Measurements from ENCODE around the gene PHF2.
A peak's percentile ranks its signal among the peaks of the same experiment; 100 is the strongest.

The PHF2 gene

DNA sequence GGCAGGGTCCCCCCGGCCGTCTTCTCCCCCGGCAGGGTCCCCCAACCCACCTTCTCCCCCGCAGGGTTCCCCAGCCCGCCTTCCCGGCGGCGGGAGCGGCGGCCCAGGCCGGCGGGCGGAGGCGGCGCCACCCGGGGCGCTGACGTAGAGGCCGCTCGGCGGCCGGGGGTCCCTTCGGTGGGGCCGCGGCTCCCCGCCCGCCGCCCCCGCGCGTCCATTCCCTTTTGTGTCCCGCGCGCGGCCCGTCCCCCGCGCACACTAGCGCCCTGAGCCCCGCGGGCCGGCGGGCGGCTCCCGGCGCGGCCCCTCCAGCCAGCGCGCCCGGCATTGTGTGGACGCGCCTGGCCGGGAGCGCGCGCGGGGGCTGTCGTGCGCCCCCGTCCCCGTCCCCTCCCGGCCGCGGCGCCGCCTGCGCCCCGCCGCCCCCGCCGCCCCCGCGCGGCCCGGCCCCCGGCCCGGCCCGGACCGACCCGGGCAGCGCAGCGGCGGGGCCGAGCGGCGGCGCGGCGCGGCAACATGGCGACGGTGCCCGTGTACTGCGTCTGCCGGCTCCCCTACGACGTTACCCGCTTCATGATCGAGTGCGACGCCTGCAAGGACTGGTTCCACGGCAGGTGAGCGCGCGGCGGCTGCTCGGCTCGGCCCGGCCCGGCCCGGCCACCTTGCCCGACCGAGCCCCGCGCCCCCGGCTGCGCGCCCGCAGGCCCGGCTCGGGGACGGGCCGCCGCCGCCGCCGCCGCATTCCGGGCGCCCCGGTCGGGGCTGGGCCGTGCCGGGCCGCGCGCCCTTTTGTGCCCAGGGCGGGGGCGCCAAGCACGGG is at the start of gene PHF2:
TSS of gene PHF2 (plus strand) at position 327 of the 820 bp plus-strand sequence. CDS start at position 517, 190 bp downstream.
- DNase-seq, result peak; percentile 44

DNA sequence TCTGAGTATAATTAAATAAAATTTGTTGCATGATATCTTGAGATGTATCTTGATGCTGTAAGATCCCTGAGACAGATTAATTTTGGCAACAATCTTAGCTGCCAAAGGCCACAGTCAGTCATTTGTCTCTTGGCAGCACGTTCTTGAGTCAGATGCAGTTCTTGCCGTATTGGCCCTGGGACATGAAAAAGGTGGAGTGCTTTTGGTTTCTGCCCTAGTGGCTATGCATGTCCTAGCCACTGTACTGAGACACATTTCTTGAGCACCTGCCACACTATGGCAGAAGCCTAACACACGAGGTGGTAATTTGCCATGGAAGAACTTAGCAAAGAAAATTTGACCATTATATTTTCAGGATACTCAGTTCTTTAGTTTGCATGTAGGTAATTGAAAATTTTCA is 45.0 kb upstream of the PHF2 start:
- DNase-seq, result no peak

- DNase-seq, result no peak
Measured at GRCh38 chr9:93532141-93532540, 44.2 kb upstream of the PHF2 start.

GRCh38 chr9:93533863-93534262 is 42.5 kb upstream of the PHF2 start:
- DNase-seq, result no peak

DNA sequence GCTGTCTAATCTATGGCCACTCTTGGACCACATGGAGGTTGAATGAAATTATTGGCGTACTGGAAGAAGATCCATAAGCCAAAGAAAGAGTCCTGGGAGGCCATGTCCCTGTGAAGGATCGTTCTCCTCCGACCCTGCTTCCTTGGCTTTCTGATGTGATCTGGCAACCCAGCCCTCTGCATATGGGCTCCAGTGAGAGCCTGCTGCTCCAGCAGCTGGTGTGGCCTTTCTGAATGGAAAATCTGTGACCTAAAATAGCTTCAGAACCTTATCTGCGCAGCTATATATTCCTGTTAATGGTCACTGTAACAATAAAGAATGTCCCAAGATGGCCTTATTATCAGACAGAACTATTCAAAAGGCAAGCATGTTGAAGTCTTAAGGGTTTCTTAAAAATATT is 40.2 kb upstream of the PHF2 start:
- DNase-seq, result no peak

GRCh38 chr9:93536874-93537273 is 39.5 kb upstream of the PHF2 start:
- DNase-seq, result no peak

DNA sequence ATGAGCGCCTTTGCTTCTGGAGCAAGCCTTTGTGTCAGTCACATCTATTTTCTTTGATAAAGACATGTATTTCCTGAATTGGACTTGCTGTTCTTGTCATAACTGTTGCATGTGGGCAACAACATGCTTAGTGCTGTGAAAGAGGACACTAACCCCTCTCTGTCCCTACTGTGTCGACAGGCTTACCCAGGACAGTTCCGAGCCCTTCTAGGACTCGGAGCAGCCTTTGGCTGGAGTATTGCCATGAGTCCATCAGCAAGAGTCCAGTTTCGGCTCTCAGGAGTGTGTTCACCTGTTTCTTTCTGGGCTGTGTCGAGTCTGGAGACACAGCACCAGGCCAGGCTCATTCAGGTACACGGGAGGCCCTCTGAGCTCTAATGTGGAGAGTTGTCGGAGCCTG is 36.1 kb upstream of the PHF2 start:
- no peak for DNase-seq

- no peak for DNase-seq
Measured at GRCh38 chr9:93541005-93541404, 35.4 kb upstream of the PHF2 start.

DNA sequence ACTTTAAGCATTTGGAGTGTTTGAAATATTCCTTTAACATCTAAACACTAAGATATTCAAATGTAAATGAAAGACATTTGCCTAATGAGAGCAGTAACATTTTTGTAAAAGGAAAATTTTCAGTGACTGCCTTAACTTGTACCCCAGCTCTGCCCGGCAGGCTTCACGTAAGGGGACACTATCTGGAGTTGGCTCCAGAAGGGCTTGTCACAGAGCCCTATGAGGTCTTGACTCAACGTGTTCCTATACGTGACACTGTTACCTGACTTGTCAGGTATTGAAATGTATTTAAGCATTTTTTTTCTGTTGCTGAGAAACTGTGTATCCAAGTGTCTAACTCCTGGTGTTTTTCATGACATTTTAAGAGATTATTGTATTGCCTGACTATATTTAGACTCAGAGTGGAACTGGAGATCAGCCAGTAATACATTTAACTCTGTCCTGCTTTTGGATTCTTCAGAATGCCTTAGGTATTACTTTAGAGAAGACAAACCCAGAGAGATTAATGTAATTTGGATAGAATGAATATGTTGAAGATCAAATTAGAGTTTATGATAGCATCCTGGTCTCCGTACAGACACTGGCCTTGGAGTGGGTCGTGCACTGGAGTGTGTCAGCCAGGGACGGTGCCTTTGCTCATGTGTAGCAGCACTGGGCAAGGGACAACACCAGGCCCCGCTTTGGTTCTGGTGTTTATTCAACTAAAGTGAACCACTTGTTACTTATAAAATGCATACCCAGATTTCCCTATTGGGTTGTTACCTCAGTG is 34.6 kb upstream of the PHF2 start:
- no peak for DNase-seq

DNA sequence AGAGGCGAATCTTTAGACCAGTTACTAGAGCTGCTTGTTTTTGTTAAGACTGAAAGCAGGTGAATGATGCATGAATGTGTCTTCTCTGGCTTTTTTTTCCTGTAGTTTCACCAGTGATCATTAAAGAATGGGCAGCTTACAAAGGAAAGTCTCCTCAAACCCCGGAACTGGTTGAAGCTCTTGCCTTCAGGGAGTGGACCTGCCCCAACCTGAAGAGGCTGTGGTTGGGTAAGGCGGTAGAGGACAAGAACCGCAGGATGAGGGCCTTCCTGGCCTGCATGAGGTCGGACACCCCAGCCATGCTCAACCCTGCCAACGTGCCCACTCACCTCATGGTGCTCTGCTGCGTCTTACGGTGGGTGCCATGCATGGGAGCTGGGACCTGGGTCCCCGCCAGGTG is 33.3 kb upstream of the PHF2 start:
- DNase-seq, result no peak

DNA sequence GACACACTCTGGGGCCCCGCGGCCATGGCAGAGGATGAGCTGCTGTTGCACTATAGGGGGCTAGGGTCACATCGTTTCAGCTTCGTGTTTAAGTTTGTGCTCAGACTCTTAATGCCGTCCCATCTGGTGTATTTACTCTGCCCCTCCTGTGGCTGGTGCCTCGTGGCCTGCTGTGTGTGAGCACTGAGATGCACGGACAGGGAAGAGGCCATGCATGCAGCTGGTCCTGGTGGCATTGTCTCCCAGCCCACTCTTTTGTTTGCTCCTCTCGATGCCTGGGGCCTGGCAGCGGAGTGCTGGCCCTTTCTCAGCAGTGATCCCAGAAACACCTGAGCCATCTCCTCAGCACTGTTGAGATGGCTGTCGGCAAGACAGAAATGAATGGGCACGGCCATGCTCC is 30.0 kb upstream of the PHF2 start:
- DNase-seq, result no peak

DNA sequence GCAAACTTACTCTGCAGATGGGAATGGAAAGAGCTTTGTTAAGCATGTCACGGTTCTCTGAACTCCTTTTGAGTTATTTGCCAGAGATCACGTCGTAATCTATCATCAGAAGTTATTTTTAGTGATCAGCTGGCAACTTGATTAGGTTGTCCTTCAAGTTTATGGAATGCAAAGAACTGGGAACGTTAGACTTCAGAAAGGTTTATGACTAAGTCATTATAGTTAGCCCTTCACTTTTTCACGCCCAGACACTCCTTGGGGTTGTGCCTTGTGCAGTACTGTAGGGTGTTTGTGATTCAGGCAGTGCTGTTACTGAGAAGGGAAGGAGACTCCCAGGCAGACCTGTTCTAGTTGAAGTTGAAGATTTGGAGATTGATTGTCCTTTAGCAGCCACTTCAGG is 26.8 kb upstream of the PHF2 start:
- DNase-seq, result no peak

DNA sequence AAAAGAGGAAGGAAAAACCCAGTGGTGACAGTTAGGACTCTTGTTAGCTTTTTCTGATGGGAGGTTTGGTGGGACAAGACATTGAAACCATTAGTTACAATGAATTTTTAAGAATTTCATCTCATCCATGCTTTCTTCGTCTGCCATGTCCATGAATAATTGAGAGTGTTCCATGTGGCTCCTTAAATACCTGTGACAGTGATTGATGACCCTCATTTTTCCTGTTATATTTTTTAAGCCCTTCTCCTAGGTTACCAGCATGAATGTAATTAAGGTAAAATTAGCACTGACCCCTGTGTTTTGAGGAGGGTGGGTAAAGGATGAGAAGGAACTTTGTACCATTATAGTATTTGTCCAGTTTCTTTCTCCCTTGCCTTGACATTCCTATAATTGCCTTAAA is 23.5 kb upstream of the PHF2 start:
- peak; percentile 20 for DNase-seq

DNA sequence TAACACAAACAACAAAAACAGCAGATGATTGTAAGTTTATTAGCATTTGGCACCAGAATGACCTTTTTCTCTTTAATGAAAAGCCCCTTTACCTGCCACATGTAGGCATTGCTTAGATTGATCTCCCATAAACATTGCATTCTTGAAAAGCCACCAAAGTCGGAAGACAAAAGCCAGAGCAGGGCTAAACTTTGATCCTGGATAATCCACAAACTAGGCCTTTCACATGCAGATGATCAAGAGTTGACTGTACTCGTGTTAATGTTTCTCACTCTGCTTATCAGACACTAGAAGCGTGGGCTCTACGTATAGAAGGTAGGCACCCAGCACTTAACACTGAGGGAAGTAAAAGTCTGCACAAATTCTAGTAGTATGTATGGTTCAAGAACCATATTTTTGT is 21.0 kb upstream of the PHF2 start:
- DNase-seq, result no peak

DNA sequence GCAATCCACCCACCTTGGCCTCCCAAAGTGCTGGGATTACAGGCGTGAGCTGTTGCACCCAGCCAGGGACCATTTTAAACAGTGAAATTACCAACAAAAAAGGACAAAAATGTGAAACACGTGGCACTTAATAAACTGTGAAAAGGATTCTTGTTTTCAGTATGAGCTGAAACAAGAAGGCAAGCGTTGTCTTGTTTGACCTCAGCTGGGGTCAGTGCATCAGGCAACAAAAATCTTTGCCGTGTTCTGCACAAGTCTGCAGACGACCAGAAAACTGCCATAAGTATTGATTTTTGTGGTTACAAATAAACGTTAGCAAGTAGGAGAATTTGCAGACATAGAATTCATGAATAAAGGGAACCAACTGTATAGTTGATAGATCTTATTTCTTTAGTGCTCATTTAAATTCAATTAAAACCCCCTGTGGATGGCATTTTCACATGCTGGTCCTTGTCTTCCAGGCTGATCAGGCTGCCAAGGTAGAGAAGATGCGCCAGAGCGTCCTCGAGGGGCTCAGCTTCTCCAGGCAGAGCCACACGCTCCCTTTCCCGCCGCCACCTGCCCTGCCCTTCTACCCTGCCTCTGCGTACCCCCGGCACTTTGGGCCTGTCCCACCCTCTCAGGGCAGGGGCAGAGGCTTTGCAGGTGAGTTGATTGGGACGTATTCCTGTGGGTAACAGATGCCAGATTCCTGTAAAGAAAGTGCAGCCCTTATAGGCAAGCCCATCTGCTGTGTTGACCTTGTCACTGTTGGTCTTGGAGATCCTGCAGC is 18.8 kb upstream of the PHF2 start:
- DNase-seq, result no peak

DNA sequence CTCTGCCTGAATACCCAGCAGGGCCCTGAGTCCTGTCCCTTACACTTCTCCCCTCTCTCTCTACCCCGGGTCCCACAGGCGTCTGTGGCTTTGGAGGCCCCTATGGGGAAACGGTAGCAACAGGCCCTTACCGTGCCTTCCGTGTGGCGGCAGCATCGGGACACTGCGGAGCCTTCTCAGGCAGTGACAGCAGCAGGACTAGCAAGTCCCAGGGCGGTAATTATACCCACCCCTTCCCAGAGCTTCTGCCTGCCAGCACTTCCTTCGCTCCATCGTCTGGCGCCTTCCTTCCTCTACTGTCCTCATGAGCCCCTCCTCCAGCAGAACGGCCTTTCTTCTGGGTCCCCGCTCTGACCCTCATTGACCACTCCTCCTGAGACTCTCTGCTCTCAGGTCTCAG is 17.9 kb upstream of the PHF2 start:
- DNase-seq, result no peak

GRCh38 chr9:93560991-93561390 is 15.4 kb upstream of the PHF2 start:
- DNase-seq, result no peak

- no peak for DNase-seq
Measured at GRCh38 chr9:93562157-93562556, 14.2 kb upstream of the PHF2 start.

DNA sequence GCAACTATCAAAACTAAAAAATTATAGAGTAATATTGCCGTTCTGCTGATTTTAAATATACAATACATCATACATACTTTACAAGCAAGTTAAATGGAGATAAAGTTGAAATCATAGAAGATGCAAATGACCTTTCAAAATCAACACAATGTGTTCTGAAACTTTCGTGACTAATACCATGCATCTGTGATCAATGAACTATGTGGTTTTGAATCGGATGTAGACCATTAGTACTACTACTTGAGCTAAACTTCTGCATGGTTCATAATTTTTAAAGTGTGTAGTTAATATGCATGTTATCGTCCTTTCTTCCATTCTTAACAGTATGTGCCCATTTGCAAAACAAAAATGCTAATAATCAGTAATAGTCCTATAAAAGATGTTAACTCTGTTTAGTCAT is 11.3 kb upstream of the PHF2 start:
- DNase-seq, result no peak

DNA sequence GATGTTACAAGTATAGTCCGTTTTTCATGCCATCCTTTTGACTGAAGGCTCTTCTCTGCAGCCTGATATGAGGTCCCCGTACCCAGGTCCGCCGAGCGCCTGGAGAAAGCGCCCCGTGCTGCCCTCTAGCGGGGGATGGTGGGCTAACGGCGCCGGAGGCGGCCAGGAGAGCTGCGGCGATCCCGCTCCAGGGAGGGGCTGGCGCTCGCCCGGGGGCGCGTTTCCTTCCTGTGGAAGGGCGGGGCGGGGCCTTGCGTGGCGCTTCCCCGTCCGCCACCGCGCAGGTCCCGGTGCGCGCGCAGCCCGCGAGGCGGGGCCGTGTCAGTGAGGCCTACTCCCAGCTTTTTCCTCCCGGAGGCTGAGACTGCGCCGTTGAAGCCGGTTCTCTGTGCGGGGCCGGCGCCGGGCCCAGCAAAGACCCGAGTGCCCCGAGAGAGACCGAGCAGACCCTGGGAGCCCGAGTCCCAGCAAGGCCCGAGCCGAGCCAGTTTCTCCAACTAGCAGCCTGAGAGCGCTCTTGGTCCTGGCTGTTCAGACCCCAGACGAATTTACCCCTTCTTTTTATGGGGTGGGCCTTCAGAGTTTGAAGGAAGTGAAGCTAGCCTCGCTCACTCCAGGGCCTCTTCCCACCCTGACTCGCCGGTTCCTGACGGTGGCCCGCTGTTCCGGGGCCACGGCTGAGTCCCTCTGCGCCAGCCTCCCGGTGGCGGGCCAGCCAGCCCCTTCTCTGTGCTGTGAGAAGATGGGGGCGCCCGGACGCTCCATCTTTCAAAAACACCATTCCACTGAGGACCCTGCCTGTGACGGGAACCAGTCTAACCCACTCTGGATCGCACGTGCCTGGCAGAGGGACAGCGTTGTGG is 9.7 kb upstream of the PHF2 start:
- peak; percentile 98 for DNase-seq

DNA sequence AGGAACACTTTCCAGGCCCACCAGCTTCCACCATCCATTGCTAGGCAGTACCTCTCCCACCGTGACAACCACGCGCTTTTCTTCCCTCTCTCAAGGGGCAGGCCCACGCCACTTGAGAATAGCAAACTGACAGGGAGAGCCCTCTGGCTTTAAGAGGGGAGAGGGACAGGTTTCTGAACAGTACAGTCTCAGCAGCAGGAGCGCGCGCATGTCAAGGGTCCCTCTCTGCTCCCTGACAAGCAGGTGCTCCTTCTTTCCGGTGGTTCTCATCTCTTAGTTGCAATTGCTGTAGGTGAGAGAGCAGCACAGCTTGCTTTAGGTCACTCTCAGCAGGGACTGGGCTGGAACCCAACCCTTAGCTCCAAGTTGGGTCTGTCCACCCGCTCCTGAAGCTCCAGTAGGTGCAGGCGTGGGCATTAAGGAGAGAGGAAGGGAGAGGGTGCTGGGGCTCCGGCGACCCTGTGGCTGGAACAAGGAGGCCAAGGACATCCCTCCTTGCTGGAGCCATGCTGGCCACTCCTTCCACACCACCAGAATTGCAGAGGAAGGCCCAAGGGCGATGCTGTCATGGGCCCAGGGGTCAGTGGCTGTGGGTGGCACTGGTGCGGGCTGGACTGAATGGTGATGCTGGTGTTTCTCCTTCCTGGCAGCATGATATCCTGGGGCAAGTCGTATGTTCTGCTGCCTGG is 9.0 kb upstream of the PHF2 start:
- DNase-seq, result peak; percentile 25

DNA sequence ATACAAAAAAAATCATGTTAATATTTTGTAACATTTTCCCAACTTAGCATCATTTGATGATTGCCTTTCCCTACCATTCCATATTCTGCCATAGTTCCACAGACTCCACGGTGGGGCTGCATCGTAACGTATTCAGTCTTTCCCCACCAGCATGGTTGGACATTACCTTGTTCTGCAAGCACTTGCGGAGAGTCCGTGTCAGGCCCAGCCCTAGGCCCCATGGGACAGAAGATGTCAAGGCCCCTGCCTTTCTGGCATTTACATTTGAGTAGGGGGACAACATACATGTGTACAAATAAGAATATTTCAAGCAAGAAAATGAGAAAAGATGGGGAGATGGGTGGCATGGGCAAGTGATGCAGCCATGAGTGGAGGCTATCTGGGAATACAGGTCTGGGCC is 8.2 kb upstream of the PHF2 start:
- no peak for DNase-seq

All from OCI-M1 (cell line).